Activated CD8-positive, alpha-beta memory T cell treated with anti-CD3 and anti-CD28 coated beads for 1 hour (primary cell): ENCODE results near the gene JSRP1.

Experiments
- DNase-seq, 2 donors: peaks; one replicate each; pipeline ENCODE4 v3.0.0-alpha.2; 2020; ENCODE audit warnings: low read depth in 1 of 2; ENCODE audit errors: extremely low read depth in 1 of 2

JSRP1 gene

GRCh38 chr19:2216361-2217225, 39.6 kb downstream of the JSRP1 start:
- DNase-seq = no peak

GRCh38 chr19:2215281-2215751, 40.9 kb downstream of the JSRP1 start:
- no peak for DNase-seq

GRCh38 chr19:2214251-2214650, 42.0 kb downstream of the JSRP1 start:
- no peak for DNase-seq

DNA sequence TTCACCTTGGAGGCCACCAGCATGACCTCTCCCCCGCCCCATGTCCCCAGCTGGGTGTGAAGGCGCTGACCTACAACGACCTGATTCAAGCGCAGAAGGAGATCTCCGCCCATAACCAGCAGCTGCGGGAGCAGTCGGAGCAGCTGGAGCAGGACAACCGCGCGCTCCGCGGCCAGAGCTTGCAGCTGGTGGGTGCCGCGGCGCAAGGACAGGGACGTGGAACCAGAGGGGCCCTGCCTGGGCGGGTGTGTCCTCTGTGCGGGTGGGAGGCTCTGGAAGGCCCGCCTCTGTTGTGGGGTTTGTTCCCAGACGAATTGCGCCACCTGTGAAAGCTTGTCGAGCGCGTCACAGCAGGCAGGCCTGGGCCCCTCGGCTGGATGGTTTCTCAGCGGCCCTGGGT, 42.4 kb downstream of the JSRP1 start:
- no peak for DNase-seq

DNA sequence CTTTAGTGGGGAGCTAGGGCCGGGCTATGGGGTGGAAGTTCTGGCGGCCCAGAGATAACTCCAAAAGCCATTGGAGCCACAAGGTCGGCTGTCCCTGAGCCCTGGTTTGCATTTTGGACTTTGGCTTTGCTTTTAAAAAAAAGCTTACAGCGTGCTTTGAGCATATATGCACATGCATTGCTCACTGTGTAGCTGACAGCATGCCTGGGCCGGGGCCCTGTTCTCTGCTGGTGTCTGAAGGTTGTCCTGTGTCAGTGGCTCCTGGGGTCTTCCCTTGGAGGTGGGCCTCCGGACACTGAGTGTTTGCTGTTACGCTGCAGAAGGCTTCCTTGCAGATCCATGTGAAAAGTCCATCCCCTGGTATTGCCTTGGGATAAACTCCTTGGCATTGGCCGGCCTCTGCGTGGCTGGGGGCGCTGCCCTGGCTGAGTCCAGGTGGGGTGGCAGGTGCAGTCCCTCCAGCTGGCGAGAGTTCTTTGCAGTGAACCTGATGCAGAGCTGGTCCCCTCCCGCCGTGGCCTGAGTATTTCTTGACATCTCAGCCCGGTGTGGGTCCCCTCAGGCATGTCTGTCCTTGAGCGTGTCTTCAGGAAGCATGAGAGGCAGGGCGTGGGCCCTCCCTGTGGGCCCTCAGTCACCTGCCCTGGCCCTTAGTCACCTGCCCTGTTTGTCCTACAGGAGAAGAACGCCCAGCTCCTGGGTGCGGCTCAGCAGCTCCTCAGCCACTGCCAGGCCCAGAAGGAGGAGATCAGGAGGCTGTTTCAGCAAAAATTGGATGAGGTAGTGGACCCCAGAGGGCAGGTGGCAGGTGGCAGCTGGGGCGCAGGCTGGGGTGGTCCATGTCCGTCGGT, 43.1 kb downstream of the JSRP1 start:
- no peak for DNase-seq

- DNase-seq = no peak
These were observed 45.1 kb downstream of the JSRP1 start for GRCh38 chr19:2210987-2211740.

DNA sequence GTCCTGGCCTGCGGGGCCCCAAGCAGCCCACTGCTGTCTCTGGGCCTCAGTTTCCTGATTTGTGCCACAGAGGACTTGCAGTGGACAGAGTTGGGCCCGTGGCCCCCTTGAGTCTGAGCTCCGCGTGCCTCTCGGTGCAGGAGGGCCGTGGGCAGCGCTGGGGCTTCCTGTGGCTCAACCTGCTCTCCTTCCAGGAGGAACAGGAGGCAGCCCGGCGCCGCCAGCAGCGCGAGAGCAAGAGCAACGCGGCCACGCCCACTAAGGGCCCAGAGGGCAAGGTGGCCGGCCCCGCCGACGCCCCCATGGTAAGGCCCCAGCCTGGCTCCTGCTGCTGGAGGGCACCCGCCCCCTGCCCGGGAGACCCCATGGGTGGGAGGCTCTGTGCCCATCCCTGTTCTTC, 46.0 kb downstream of the JSRP1 start:
- no peak for DNase-seq

DNA sequence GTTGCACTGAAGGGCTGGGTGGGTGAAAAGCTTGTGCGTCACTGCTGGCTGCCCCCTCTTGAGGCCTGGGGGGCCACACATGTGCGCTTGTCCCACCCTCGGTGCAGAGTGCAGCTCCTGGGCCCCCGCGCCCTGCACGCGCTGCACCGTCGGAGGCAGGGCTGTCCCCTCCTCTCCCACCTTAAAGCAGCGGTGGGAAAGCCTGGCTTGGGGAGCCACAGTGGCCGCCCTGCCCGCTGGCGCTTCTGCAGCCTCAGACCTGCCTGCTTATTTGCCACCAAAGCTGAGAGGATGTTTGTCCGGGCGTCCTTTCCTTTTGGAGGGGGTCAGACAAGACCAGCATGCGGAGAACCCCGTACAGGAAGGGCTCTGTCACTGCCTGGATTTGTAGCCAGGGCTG, 46.8 kb downstream of the JSRP1 start:
- DNase-seq = no peak

DNA sequence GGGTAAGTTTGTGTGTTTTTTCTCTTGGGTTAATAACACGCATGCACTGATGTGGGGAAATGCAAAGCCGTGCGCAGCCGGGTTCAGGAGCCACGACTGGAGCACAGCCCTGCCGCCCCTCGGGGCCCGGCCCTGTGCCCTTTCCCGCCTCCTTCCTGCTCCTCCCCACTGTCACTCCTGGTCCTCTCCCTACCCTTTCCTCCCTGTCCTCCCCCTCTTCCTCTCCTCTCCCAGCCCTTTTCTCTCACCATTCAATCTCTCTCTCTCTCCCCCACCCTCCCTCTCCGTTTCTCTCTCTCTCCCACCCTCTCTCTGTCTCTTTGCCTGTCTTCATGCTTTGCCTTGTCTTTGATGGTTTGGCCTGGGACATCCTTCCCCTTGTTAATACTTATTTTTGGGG, 47.2 kb downstream of the JSRP1 start:
- DNase-seq = no peak

GRCh38 chr19:2207991-2208860, 48.0 kb downstream of the JSRP1 start:
- DNase-seq = no peak

GRCh38 chr19:2207008-2207407, 49.2 kb downstream of the JSRP1 start:
- DNase-seq = no peak

DNA sequence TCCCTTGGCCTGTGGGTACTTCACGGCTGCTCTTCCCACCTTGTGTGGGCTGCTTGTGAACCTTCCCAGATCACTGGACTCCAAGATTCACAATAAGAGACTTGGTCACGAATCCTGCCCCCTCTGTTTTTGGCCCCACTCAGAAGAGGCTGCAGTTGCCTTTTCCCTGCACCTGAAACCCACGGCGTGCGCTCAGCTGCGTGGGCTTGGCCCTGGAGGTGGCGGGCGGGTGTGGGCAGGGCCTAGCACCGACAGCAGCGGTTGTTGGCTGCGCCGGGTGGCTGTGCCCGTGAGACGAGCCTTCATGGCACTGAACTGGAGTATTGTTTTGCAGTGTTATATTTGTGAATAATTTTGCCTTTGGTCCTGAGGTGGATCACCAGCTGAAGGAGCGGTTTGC, 53.9 kb downstream of the JSRP1 start:
- no peak for DNase-seq
